OCI-LY3 (cell line): ENCODE measurements around the gene RNF144A.

Source experiments
- H2AFZ ChIP-seq: fragments of 200-600, 300-600 bp; shearing (Covaris generic); 2 replicates; pipeline ENCODE4 v1.6.0; 2014; ENCODE audit warnings: antibody characterized with exemption, low read depth, low read length
- H3K27ac ChIP-seq: fragments of 200-600, 300-600 bp; sonication (generic); 2 replicates; pipeline ENCODE4 v1.5.1; 2014; ENCODE audit warnings: mild to moderate bottlenecking, low read length, moderate library complexity, mixed read lengths
- H3K27me3 ChIP-seq: fragments of 200-600, 300-600 bp; sonication (generic); 2 replicates; pipeline ENCODE4 v1.6.1; 2014; ENCODE audit warnings: low read depth, low read length, mixed read lengths
- H3K36me3 ChIP-seq: fragments of 200-600, 300-600 bp; sonication (generic); replicated peaks from 2 replicates; pipeline ENCODE3; 2014; ENCODE audit warnings: low read depth, low read length, mixed read lengths
- H3K4me1 ChIP-seq: fragments of 300-600, 200-600 bp; sonication (generic); 2 replicates; pipeline ENCODE4 v1.6.1; 2014; ENCODE audit warnings: low read length, mixed read lengths
- H3K4me2 ChIP-seq: fragments of 200-600, 300-600 bp; sonication (generic); 2 replicates; pipeline ENCODE4 v1.6.1; 2014; ENCODE audit warnings: low read length, mixed read lengths
- H3K4me3 ChIP-seq: fragments of 300-600, 200-600 bp; sonication (generic); 2 replicates; pipeline ENCODE4 v1.5.1; 2014; ENCODE audit warnings: antibody characterized with exemption, mild to moderate bottlenecking, low read length, moderate library complexity
- H3K79me2 ChIP-seq: fragments of 300-600, 200-600 bp; shearing (Covaris generic); 2 replicates; pipeline ENCODE4 v1.6.1; 2014; ENCODE audit warnings: mild to moderate bottlenecking, low read length, mixed read lengths
- H3K9ac ChIP-seq: fragments of 300-600, 200-600 bp; shearing (Covaris generic); 2 replicates; pipeline ENCODE4 v1.6.0; 2014; ENCODE audit warnings: mild to moderate bottlenecking, low read length, moderate library complexity
- H3K9me3 ChIP-seq: fragments of 200-600, 300-600 bp; shearing (Covaris generic); 2 replicates; pipeline ENCODE4 v1.6.1; 2014; ENCODE audit warnings: low read length, mixed read lengths; ENCODE audit not compliant: insufficient read depth
- H4K20me1 ChIP-seq: fragments of 200-600, 300-600 bp; sonication (generic); 2 replicates; pipeline ENCODE4 v1.6.1; 2016; ENCODE audit warnings: low read length, mixed read lengths; ENCODE audit not compliant: insufficient read depth
- EZH2phosphoT487 ChIP-seq: fragments of 200-600 bp; shearing (Covaris generic); IDR thresholded peaks from 2 replicates; pipeline ENCODE4 v1.6.1; 2018; ENCODE audit warnings: antibody characterized with exemption, mixed run types, low read depth
- TF ChIP-seq, protein P1 (sequence below): fragments of 200-600, 300-600 bp; sonication (generic); IDR thresholded peaks from 2 replicates; pipeline ENCODE4 v1.5.1; 2014; ENCODE audit warnings: antibody characterized with exemption, low read length, low read depth

RNF144A gene

DNA sequence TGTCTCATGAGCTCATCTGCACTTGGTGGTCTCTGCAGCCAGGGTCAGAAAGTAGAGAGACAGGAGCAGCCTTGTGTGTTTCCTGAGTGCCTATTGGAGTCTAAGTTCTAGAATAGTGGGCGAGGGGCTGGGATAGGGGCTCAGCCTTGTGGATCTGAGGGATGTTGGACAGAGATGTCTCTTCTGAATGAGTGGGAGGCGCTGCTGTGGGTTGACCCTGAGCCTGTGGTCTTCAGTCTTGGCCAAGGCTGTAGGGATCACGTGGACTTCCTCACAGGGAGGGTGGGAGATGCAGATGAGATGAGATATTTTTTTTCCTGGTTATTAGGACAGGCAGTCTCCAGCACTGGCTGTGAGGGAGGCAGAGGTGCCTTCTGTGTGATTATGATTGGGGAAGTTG lies 61.8 kb downstream of the RNF144A start:
- TF ChIP-seq EZH2phosphoT487: no peak
- TF ChIP-seq, protein P1, sequence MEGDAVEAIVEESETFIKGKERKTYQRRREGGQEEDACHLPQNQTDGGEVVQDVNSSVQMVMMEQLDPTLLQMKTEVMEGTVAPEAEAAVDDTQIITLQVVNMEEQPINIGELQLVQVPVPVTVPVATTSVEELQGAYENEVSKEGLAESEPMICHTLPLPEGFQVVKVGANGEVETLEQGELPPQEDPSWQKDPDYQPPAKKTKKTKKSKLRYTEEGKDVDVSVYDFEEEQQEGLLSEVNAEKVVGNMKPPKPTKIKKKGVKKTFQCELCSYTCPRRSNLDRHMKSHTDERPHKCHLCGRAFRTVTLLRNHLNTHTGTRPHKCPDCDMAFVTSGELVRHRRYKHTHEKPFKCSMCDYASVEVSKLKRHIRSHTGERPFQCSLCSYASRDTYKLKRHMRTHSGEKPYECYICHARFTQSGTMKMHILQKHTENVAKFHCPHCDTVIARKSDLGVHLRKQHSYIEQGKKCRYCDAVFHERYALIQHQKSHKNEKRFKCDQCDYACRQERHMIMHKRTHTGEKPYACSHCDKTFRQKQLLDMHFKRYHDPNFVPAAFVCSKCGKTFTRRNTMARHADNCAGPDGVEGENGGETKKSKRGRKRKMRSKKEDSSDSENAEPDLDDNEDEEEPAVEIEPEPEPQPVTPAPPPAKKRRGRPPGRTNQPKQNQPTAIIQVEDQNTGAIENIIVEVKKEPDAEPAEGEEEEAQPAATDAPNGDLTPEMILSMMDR: no peak
- no peak overlapping the region for H3K4me2 ChIP-seq
- H3K36me3 ChIP-seq: no peaks in the 10 kb centered on the region
- no peaks in the 10 kb centered on the region for H4K20me1 ChIP-seq
- peaks cover 8% of the 10 kb centered on the region; the same call in 1 of the 2 replicates for H3K27me3 ChIP-seq
- H3K4me3 ChIP-seq: no peak overlapping the region
- no peaks in the 10 kb centered on the region for H3K79me2 ChIP-seq
- no peaks in the 10 kb centered on the region for H3K4me1 ChIP-seq
- no peak overlapping the region for H3K9ac ChIP-seq
- no peaks in the 10 kb centered on the region for H3K9me3 ChIP-seq
- H3K27ac ChIP-seq: no peak overlapping the region
- H2AFZ ChIP-seq: no peak overlapping the region

- no peak overlapping the region for H3K9ac ChIP-seq
- no peaks in the 10 kb centered on the region for H3K79me2 ChIP-seq
- H3K4me1 ChIP-seq: peaks cover 12% of the 10 kb centered on the region
- H4K20me1 ChIP-seq: no peaks in the 10 kb centered on the region
- TF ChIP-seq, protein P1: no peak
- no peak for TF ChIP-seq EZH2phosphoT487
- no peaks in the 10 kb centered on the region for H3K36me3 ChIP-seq
- no peaks in the 10 kb centered on the region for H3K9me3 ChIP-seq
- H3K4me3 ChIP-seq: no peak overlapping the region
- no peak overlapping the region for H2AFZ ChIP-seq
- peaks cover 8% of the 10 kb centered on the region; the same call in 1 of the 2 replicates for H3K27me3 ChIP-seq
- H3K4me2 ChIP-seq: no peak overlapping the region
- H3K27ac ChIP-seq: no peak overlapping the region
These were observed 65.2 kb downstream of the RNF144A start for GRCh38 chr2:6982449-6982848.

GRCh38 chr2:6982934-6983589 lies 65.8 kb downstream of the RNF144A start:
- no peaks in the 10 kb centered on the region for H3K79me2 ChIP-seq
- H3K4me1 ChIP-seq: peaks cover 12% of the 10 kb centered on the region
- no peak for TF ChIP-seq EZH2phosphoT487
- TF ChIP-seq, protein P1: no peak
- H3K4me2 ChIP-seq: no peak overlapping the region
- no peak overlapping the region for H3K4me3 ChIP-seq
- H3K36me3 ChIP-seq: no peaks in the 10 kb centered on the region
- peaks cover 8% of the 10 kb centered on the region; the same call in 1 of the 2 replicates for H3K27me3 ChIP-seq
- H3K27ac ChIP-seq: no peak overlapping the region
- no peaks in the 10 kb centered on the region for H4K20me1 ChIP-seq
- no peaks in the 10 kb centered on the region for H3K9me3 ChIP-seq
- no peak overlapping the region for H2AFZ ChIP-seq
- no peak overlapping the region for H3K9ac ChIP-seq

- Histone ChIP-seq H3K27ac (no peak overlapping the region), H2AFZ (no peak overlapping the region), H3K4me2 (no peak overlapping the region), H3K4me3 (no peak overlapping the region), H3K79me2 (no peaks in the 10 kb centered on the region), H3K9ac (no peak overlapping the region), H3K4me1 (peaks cover 12% of the 10 kb centered on the region), H3K27me3 (peaks cover 15% of the 10 kb centered on the region; the same call in 1 of the 2 replicates), H4K20me1 (no peaks in the 10 kb centered on the region), H3K9me3 (0 out of 2 replicates have a peak, but pooled peaks cover 3% of the 10 kb centered on the region), H3K36me3 (no peaks in the 10 kb centered on the region)
- TF ChIP-seq, protein P1: no peak
- TF ChIP-seq EZH2phosphoT487: no peak
These were observed 69.2 kb downstream of the RNF144A start for GRCh38 chr2:6986301-6986911.
